HEK293 (cell line): Measurements from ENCODE around the gene NAP1L4.

Experiments
- CTCF ChIA-PET: fragments of 350-600 bp; formaldehyde crosslinking; extraction: SDS; loops from one replicate; lab custom pipeline; 2021; ENCODE audit warnings: antibody characterized with exemption; lab: Yijun Ruan, JAX
- POLR2A ChIA-PET: fragments of 300-600 bp; formaldehyde crosslinking; extraction: SDS; loops from one replicate; lab custom pipeline; 2020; ENCODE audit warnings: antibody characterized with exemption, inconsistent platforms; lab: Yijun Ruan, JAX
- H3K27ac ChIP-seq: fragments of 200-500 bp; sonication (Bioruptor generic); 2 replicates; pipeline ENCODE4 v1.5.1; 2014; ENCODE audit warnings: low read depth, low read length, control low read depth, inconsistent platforms; ENCODE audit errors: extremely low read depth
- H3K36me3 ChIP-seq, 2 experiments: fragments of 200-500 bp in 1 of 2; sonication (Bioruptor generic) in 1 of 2; 1 replicate in 1 of 2; 2 replicates in 1 of 2; pipeline ENCODE4 v1.5.1; 2014 to 2017; ENCODE audit warnings: inconsistent platforms in 2 of 2, low read length in 2 of 2; ENCODE audit not compliant: control insufficient read depth in 2 of 2, insufficient read depth in 1 of 2
- H3K4me1 ChIP-seq: fragments of 200-500 bp; sonication (Bioruptor generic); 2 replicates; pipeline ENCODE4 v1.5.1; 2014; ENCODE audit warnings: mild to moderate bottlenecking, low read length, inconsistent platforms; ENCODE audit not compliant: control insufficient read depth, insufficient read depth
- H3K4me3 ChIP-seq: 2 replicates; pipeline ENCODE4 v1.5.1; 2011; ENCODE audit warnings: low read depth, mild to moderate bottlenecking, control low read depth, low read length, moderate library complexity
- H3K9me3 ChIP-seq: fragments of 200-500 bp; sonication (Bioruptor generic); 2 replicates; pipeline ENCODE4 v1.5.1; 2014; ENCODE audit warnings: low read depth, low read length, inconsistent platforms; ENCODE audit not compliant: control insufficient read depth, insufficient read depth
- CTCF ChIP-seq: fragments of 450-650 bp; formaldehyde crosslinking; IDR thresholded peaks from 2 replicates; pipeline ENCODE4 v1.5.1; 2016; ENCODE audit warnings: missing biosample characterization, missing genetic modification characterization
- INSM2 ChIP-seq: fragments of 450-650 bp; formaldehyde crosslinking; IDR thresholded peaks from 2 replicates; pipeline ENCODE4 v1.5.1; 2016; ENCODE audit warnings: missing biosample characterization, missing genetic modification characterization
- PRDM2 ChIP-seq: fragments of 450-650 bp; formaldehyde crosslinking; IDR thresholded peaks from 2 replicates; pipeline ENCODE4 v1.5.1; 2016; ENCODE audit warnings: missing biosample characterization, missing genetic modification characterization, borderline replicate concordance
- RBAK ChIP-seq: fragments of 450-650 bp; formaldehyde crosslinking; IDR thresholded peaks from 2 replicates; pipeline ENCODE4 v1.5.1; 2016; ENCODE audit warnings: missing biosample characterization, missing genetic modification characterization
- YY2 ChIP-seq: fragments of 450-650 bp; formaldehyde crosslinking; IDR thresholded peaks from 2 replicates; pipeline ENCODE4 v1.5.1; 2016; ENCODE audit warnings: missing biosample characterization, missing genetic modification characterization
- ZBTB17 ChIP-seq: fragments of 450-650 bp; formaldehyde crosslinking; IDR thresholded peaks from 2 replicates; pipeline ENCODE4 v1.5.1; 2016; ENCODE audit warnings: missing biosample characterization, missing genetic modification characterization
- ZNF174 ChIP-seq: fragments of 450-650 bp; formaldehyde crosslinking; IDR thresholded peaks from 2 replicates; pipeline ENCODE4 v1.5.0; 2017; ENCODE audit warnings: missing biosample characterization, mild to moderate bottlenecking, missing genetic modification characterization
- ZNF19 ChIP-seq: fragments of 450-650 bp; formaldehyde crosslinking; IDR thresholded peaks from 2 replicates; pipeline ENCODE4; 2016; ENCODE audit warnings: missing biosample characterization, missing genetic modification characterization, low read depth
- ZNF239 ChIP-seq: fragments of 450-650 bp; formaldehyde crosslinking; IDR thresholded peaks from 2 replicates; pipeline ENCODE4 v1.5.1; 2016; ENCODE audit warnings: missing biosample characterization, missing genetic modification characterization
- ZNF292 ChIP-seq: fragments of 450-650 bp; formaldehyde crosslinking; IDR thresholded peaks from 2 replicates; pipeline ENCODE4 v1.5.1; 2016; ENCODE audit warnings: low read depth, missing biosample characterization, missing genetic modification characterization, borderline replicate concordance
- ZNF394 ChIP-seq: fragments of 450-650 bp; formaldehyde crosslinking; IDR thresholded peaks from 2 replicates; pipeline ENCODE4 v1.5.1; 2016; ENCODE audit warnings: missing biosample characterization, missing genetic modification characterization, mild to moderate bottlenecking, moderate library complexity, borderline replicate concordance
- ZNF473 ChIP-seq: fragments of 450-650 bp; formaldehyde crosslinking; IDR thresholded peaks from 2 replicates; pipeline ENCODE4 v1.5.1; 2017; ENCODE audit warnings: missing biosample characterization, missing genetic modification characterization
- ZNF510 ChIP-seq: fragments of 450-650 bp; formaldehyde crosslinking; IDR thresholded peaks from 2 replicates; pipeline ENCODE4 v1.5.1; 2018; ENCODE audit warnings: mild to moderate bottlenecking, missing genetic modification characterization, missing biosample characterization; ENCODE audit not compliant: insufficient replicate concordance
- ZNF544 ChIP-seq: fragments of 450-650 bp; formaldehyde crosslinking; IDR thresholded peaks from 2 replicates; pipeline ENCODE4 v1.5.0; 2017; ENCODE audit warnings: missing biosample characterization, missing genetic modification characterization
- ZNF585B ChIP-seq: fragments of 450-650 bp; formaldehyde crosslinking; IDR thresholded peaks from 2 replicates; pipeline ENCODE4 v1.5.1; 2016; ENCODE audit warnings: missing biosample characterization, missing genetic modification characterization
- ZNF610 ChIP-seq: fragments of 450-650 bp; formaldehyde crosslinking; IDR thresholded peaks from 2 replicates; pipeline ENCODE4 v1.5.1; 2016; ENCODE audit warnings: missing biosample characterization, missing genetic modification characterization, borderline replicate concordance
- ZNF660 ChIP-seq: fragments of 450-650 bp; IDR thresholded peaks from 2 replicates; pipeline ENCODE4 v1.5.1; 2018; ENCODE audit warnings: missing biosample characterization, mild to moderate bottlenecking, missing genetic modification characterization
- ZNF792 ChIP-seq: fragments of 450-650 bp; formaldehyde crosslinking; IDR thresholded peaks from 2 replicates; pipeline ENCODE4 v1.5.1; 2016; ENCODE audit warnings: missing biosample characterization, missing genetic modification characterization
- ZSCAN4 ChIP-seq: fragments of 450-650 bp; formaldehyde crosslinking; IDR thresholded peaks from 2 replicates; pipeline ENCODE4 v1.5.1; 2017; ENCODE audit warnings: missing biosample characterization, missing genetic modification characterization

Gene NAP1L4

GRCh38 chr11:2897048-2897447 is 95.1 kb downstream of the NAP1L4 start:
- no peak for TF ChIP-seq ZNF292
- TF ChIP-seq ZBTB17 (tag by site-specific recombination): no peak
- TF ChIP-seq ZNF473 (tag by site-specific recombination): no peak
- no peak for TF ChIP-seq RBAK (tag by site-specific recombination)
- TF ChIP-seq ZNF394 (tag by site-specific recombination): no peak
- TF ChIP-seq ZNF660: no peak
- no peak for TF ChIP-seq ZNF174 (tag by site-specific recombination)
- TF ChIP-seq ZNF19 (tag by site-specific recombination): no peak
- no peak for TF ChIP-seq ZNF239
- no peak for TF ChIP-seq ZNF792 (tag by site-specific recombination)
- TF ChIP-seq ZNF510 (tag by site-specific recombination): no peak
- no peak for TF ChIP-seq INSM2 (tag by site-specific recombination)
- no peak for TF ChIP-seq CTCF
- no peak for TF ChIP-seq YY2 (tag by site-specific recombination)
- TF ChIP-seq ZNF585B (tag by site-specific recombination): no peak
- no peak for TF ChIP-seq ZSCAN4 (tag by site-specific recombination)
- TF ChIP-seq PRDM2 (tag by site-specific recombination): no peak
- TF ChIP-seq ZNF610 (tag by site-specific recombination): no peak
- no peak for TF ChIP-seq ZNF544 (tag by site-specific recombination)
- Histone ChIP-seq H3K9me3 (no peaks in the 10 kb centered on the region), H3K36me3 (no peaks in the 10 kb centered on the region), H3K4me3 (no peak overlapping the region), H3K27ac (no peak overlapping the region), H3K4me1 (no peaks in the 10 kb centered on the region)
- CTCF ChIA-PET: interaction anchor here (16.8 kb wide), 1 partner anchor 364 kb away, joined by 456 read pairs; no protein-coding TSS in a partner anchor
- POLR2A ChIA-PET: interaction anchor here (0.6 kb wide), 1 partner anchor 32 kb away, joined by 3 read pairs; the partner anchor contains the start of gene PHLDA2
